ENCODE data around the gene CYP26C1.

Gene CYP26C1

GRCh38 chr10:93059975-93060886 is at the start of gene CYP26C1:
Gene CYP26C1 (plus strand): TSS chr10:93060798. CDS start chr10:93061264, 466 bp downstream.
- DNase-seq, result peak; percentile 41

- no peak for DNase-seq
These were observed 44.9 kb upstream of the CYP26C1 start for GRCh38 chr10:93015722-93016121.

- no peak for DNase-seq
These were observed 37.5 kb upstream of the CYP26C1 start for GRCh38 chr10:93023013-93023650.

GRCh38 chr10:93026072-93026471 is 34.5 kb upstream of the CYP26C1 start:
- no peak for DNase-seq

GRCh38 chr10:93027508-93027907 is 33.1 kb upstream of the CYP26C1 start:
- no peak for DNase-seq

- no peak for DNase-seq
These were observed 31.7 kb upstream of the CYP26C1 start for GRCh38 chr10:93028883-93029282.

- no peak for DNase-seq
These were observed 30.2 kb upstream of the CYP26C1 start for GRCh38 chr10:93030409-93030808.

GRCh38 chr10:93032105-93032808 is 28.3 kb upstream of the CYP26C1 start:
- DNase-seq, result no peak

- no peak for DNase-seq
These were observed 27.8 kb upstream of the CYP26C1 start for GRCh38 chr10:93032809-93033137.

GRCh38 chr10:93034426-93034825 is 26.2 kb upstream of the CYP26C1 start:
- DNase-seq, result no peak

- no peak for DNase-seq
These were observed 21.5 kb upstream of the CYP26C1 start for GRCh38 chr10:93039110-93039509.

- DNase-seq, result no peak
These were observed 20.9 kb upstream of the CYP26C1 start for GRCh38 chr10:93039721-93040120.

- DNase-seq, result no peak
These were observed 6.1 kb upstream of the CYP26C1 start for GRCh38 chr10:93054486-93054885.

GRCh38 chr10:93058139-93058538 is 2.5 kb upstream of the CYP26C1 start:
- no peak for DNase-seq

GRCh38 chr10:93060887-93061593 is 442 bp downstream of the CYP26C1 start:
- peak; percentile 52 for DNase-seq

- DNase-seq, result peak; percentile 49
These were observed 1.3 kb downstream of the CYP26C1 start for GRCh38 chr10:93061594-93062513.

GRCh38 chr10:93062514-93063143 is 2.0 kb downstream of the CYP26C1 start:
- DNase-seq, result peak; percentile 82

GRCh38 chr10:93063144-93063976 is 2.8 kb downstream of the CYP26C1 start:
- DNase-seq, result no peak

GRCh38 chr10:93063977-93064660 is 3.5 kb downstream of the CYP26C1 start:
- DNase-seq, result no peak
